AG04450 (cell line): Measurements from ENCODE around the gene STAMBP. TPM values are rescaled to one million over a fixed set of nuclear protein-coding genes. Genes with fewer than 3 reads are reported as not detected.

ENCODE experiments used
- CTCF ChIA-PET: fragments of 300-600, 350-600 bp; formaldehyde crosslinking; extraction: SDS; loops from one replicate; lab custom pipeline; 2022; ENCODE audit warnings: antibody characterized with exemption, inconsistent platforms; lab: Charles Lee
- POLR2A ChIA-PET: fragments of 350-600 bp; formaldehyde crosslinking; extraction: SDS; loops from one replicate; lab custom pipeline; 2021; ENCODE audit warnings: antibody characterized with exemption, inconsistent platforms; lab: Yijun Ruan, JAX
- DNase-seq: peaks from one replicate; pipeline ENCODE4 v3.0.0-alpha.2; 2011; ENCODE audit warnings: low read depth, low spot score
- H3K27ac ChIP-seq: one replicate; pipeline ENCODE4 v1.5.1; 2012; ENCODE audit warnings: low read depth, low read length, control low read depth
- H3K27me3 ChIP-seq: one replicate; pipeline ENCODE4 v1.6.0; 2012; ENCODE audit warnings: low read length; ENCODE audit not compliant: control insufficient read depth, insufficient read depth
- H3K4me3 ChIP-seq: 2 replicates; pipeline ENCODE4 v1.5.1; 2011; ENCODE audit warnings: mild to moderate bottlenecking, low read depth, low read length, control low read depth
- H3K9me3 ChIP-seq: 2 replicates; pipeline ENCODE4 v1.5.1; 2012; ENCODE audit warnings: low read length; ENCODE audit not compliant: control insufficient read depth, insufficient read depth
- CTCF ChIP-seq: IDR thresholded peaks from 2 replicates; pipeline ENCODE4 v1.5.1; 2011; ENCODE audit warnings: low read depth, low read length, control low read depth, inconsistent platforms
- polyA plus RNA-seq: library from polyadenylated mRNA; depleted of rRNA; stranded (reverse); fragments of >200 nt; gene quantifications from 2 replicates; pipeline ENCODE4 v1.2.3, GENCODE V29; 2011

Gene STAMBP
- polyA plus RNA-seq, 1 experiment, result 54.5 TPM

- no peak for DNase-seq
- no peak for TF ChIP-seq CTCF
- Histone ChIP-seq H3K27me3 (no peaks in the 10 kb centered on the region), H3K27ac (no peak overlapping the region), H3K9me3 (no peaks in the 10 kb centered on the region), H3K4me3 (no peak overlapping the region)
- POLR2A ChIA-PET, result interaction anchor here (1.0 kb wide), 1 partner anchor 213 kb away, joined by 3 read pairs; no protein-coding TSS in a partner anchor
- CTCF ChIA-PET, result interaction anchor here (0.9 to 1.2 kb wide), 2 partner anchors 80 to 82 kb away, joined by 3 to 4 read pairs; no protein-coding TSS in a partner anchor
Measured at GRCh38 chr2:73906847-73907505, 78.2 kb downstream of the STAMBP start.

GRCh38 chr2:73907840-73908452 is 79.2 kb downstream of the STAMBP start:
- H3K27me3 ChIP-seq, result no peaks in the 10 kb centered on the region
- POLR2A ChIA-PET, result interaction anchor here (0.6 to 1.1 kb wide), 3 partner anchors 14 to 213 kb away, joined by 3 to 4 read pairs (median 3); no protein-coding TSS in a partner anchor
- no peak for DNase-seq
- CTCF ChIA-PET, result interaction anchor here (0.6 to 1.2 kb wide), 4 partner anchors 81 to 426 kb away, joined by 3 to 4 read pairs (median 4); no protein-coding TSS in a partner anchor
- H3K27ac ChIP-seq, result no peak overlapping the region
- TF ChIP-seq CTCF, result 0 out of 2 replicates have a peak, but pooled peaks have one; percentile 5
- H3K9me3 ChIP-seq, result no peaks in the 10 kb centered on the region
- no peak overlapping the region for H3K4me3 ChIP-seq

- ChIA-PET CTCF (interaction anchor here (1.4 kb wide), 1 partner anchor 242 kb away, joined by 4 read pairs; no protein-coding TSS in a partner anchor), POLR2A (interaction anchor here (1.0 kb wide), 1 partner anchor 15 kb away, joined by 3 read pairs; no protein-coding TSS in a partner anchor)
- no peaks in the 10 kb centered on the region for H3K9me3 ChIP-seq
- no peak for DNase-seq
- no peak overlapping the region for H3K27ac ChIP-seq
- H3K27me3 ChIP-seq, result no peaks in the 10 kb centered on the region
- H3K4me3 ChIP-seq, result no peak overlapping the region
- no peak for TF ChIP-seq CTCF
Measured at GRCh38 chr2:73908689-73909652, 80.2 kb downstream of the STAMBP start.

GRCh38 chr2:73910873-73911547 is 82.2 kb downstream of the STAMBP start:
- TF ChIP-seq CTCF, result no peak
- DNase-seq, result no peak
- POLR2A ChIA-PET, result interaction anchor here (1.2 kb wide), 1 partner anchor 19 kb away, joined by 4 read pairs; no protein-coding TSS in a partner anchor
- Histone ChIP-seq H3K9me3 (no peaks in the 10 kb centered on the region), H3K27ac (no peak overlapping the region), H3K4me3 (no peak overlapping the region), H3K27me3 (no peaks in the 10 kb centered on the region)
- CTCF ChIA-PET, result interaction anchor here (0.6 to 2.0 kb wide), 3 partner anchors 19 to 84 kb away, joined by 3 to 13 read pairs (median 3); partner anchors contain the start of gene ACTG2
